COLO829 (cell line): ENCODE measurements around the gene ZNF736.
"Not testable (repeated sequence)": the region's sequence is repeated elsewhere in the genome, so short reads cannot be mapped to it uniquely, and the experiment has no call there.

Experiments used
- DNase-seq: peaks from one replicate; pipeline ENCODE4 v3.0.0; 2012; ENCODE audit warnings: low spot score

Gene ZNF736

GRCh38 chr7:64313740-64314491 is at the start of gene ZNF736:
Gene ZNF736, plus strand, starts transcription at chr7:64313961. Its CDS starts 190 bp downstream, at chr7:64314151.
- DNase-seq = peak; percentile 28

- no peak for DNase-seq
Measured at GRCh38 chr7:64266341-64266919, 47.3 kb upstream of the ZNF736 start.

GRCh38 chr7:64277630-64278029 is 36.1 kb upstream of the ZNF736 start:
- no peak for DNase-seq

- DNase-seq = no peak
Measured at GRCh38 chr7:64294701-64295420, 18.9 kb upstream of the ZNF736 start.

- DNase-seq = not testable (repeated sequence)
Measured at GRCh38 chr7:64297418-64297817, 16.3 kb upstream of the ZNF736 start.

GRCh38 chr7:64300641-64301405 is 12.9 kb upstream of the ZNF736 start:
- no peak for DNase-seq

GRCh38 chr7:64307254-64308015 is 6.3 kb upstream of the ZNF736 start:
- DNase-seq = no peak

- DNase-seq = no peak
Measured at GRCh38 chr7:64308016-64308270, 5.8 kb upstream of the ZNF736 start.

GRCh38 chr7:64310426-64310825 is 3.3 kb upstream of the ZNF736 start:
- no peak for DNase-seq

- DNase-seq = no peak
Measured at GRCh38 chr7:64312826-64313225, 935 bp upstream of the ZNF736 start.

- no peak for DNase-seq
Measured at GRCh38 chr7:64314566-64314965, 805 bp downstream of the ZNF736 start.

GRCh38 chr7:64316031-64316742 is 2.4 kb downstream of the ZNF736 start:
- not testable (repeated sequence) for DNase-seq

- DNase-seq = no peak
Measured at GRCh38 chr7:64320547-64321513, 7.1 kb downstream of the ZNF736 start.

GRCh38 chr7:64324166-64324565 is 10.4 kb downstream of the ZNF736 start:
- DNase-seq = not testable (repeated sequence)

GRCh38 chr7:64348713-64349210 is 35.0 kb downstream of the ZNF736 start:
- DNase-seq = not testable (repeated sequence)

- no peak for DNase-seq
Measured at GRCh38 chr7:64359543-64359942, 45.8 kb downstream of the ZNF736 start.

- no peak for DNase-seq
Measured at GRCh38 chr7:64371116-64371515, 57.4 kb downstream of the ZNF736 start.

GRCh38 chr7:64373017-64373416 is 59.3 kb downstream of the ZNF736 start:
- no peak for DNase-seq

GRCh38 chr7:64400401-64400800 is 86.6 kb downstream of the ZNF736 start:
- DNase-seq = no peak
